Activated T-cell treated with anti-CD3 and anti-CD28 coated beads for 4 hours (primary cell): ENCODE measurements around the gene FAAP20.

Experiments used
- DNase-seq: peaks from one replicate; pipeline ENCODE4 v3.0.0-alpha.2; 2020

FAAP20 gene

GRCh38 chr1:2193514-2194281 is 874 bp downstream of the FAAP20 start:
- DNase-seq, result no peak

- no peak for DNase-seq
Measured at GRCh38 chr1:2192031-2192995, 2.3 kb downstream of the FAAP20 start.

GRCh38 chr1:2190491-2190976 is 4.0 kb downstream of the FAAP20 start:
- no peak for DNase-seq

- DNase-seq, result peak; percentile 84
Measured at GRCh38 chr1:2189459-2190425, 4.8 kb downstream of the FAAP20 start.

GRCh38 chr1:2188336-2188735 is 6.2 kb downstream of the FAAP20 start:
- no peak for DNase-seq

- DNase-seq, result no peak
Measured at GRCh38 chr1:2187619-2188018, 7.0 kb downstream of the FAAP20 start.

GRCh38 chr1:2186901-2187300 is 7.7 kb downstream of the FAAP20 start:
- DNase-seq, result no peak

- DNase-seq, result no peak
Measured at GRCh38 chr1:2185880-2186855, 8.4 kb downstream of the FAAP20 start.

GRCh38 chr1:2184934-2185333 is 9.6 kb downstream of the FAAP20 start:
- DNase-seq, result no peak

GRCh38 chr1:2184531-2184930 is 10.0 kb downstream of the FAAP20 start:
- no peak for DNase-seq

- no peak for DNase-seq
Measured at GRCh38 chr1:2183937-2184334, 10.6 kb downstream of the FAAP20 start.

GRCh38 chr1:2182376-2182775 is 12.2 kb downstream of the FAAP20 start:
- DNase-seq, result no peak

- DNase-seq, result no peak
Measured at GRCh38 chr1:2181752-2182151, 12.8 kb downstream of the FAAP20 start.

GRCh38 chr1:2181271-2181670 is 13.3 kb downstream of the FAAP20 start:
- no peak for DNase-seq

GRCh38 chr1:2180297-2181245 is 14.0 kb downstream of the FAAP20 start:
- no peak for DNase-seq

GRCh38 chr1:2179283-2180013 is 15.1 kb downstream of the FAAP20 start:
- DNase-seq, result no peak

GRCh38 chr1:2178875-2179274 is 15.7 kb downstream of the FAAP20 start:
- DNase-seq, result no peak

- no peak for DNase-seq
Measured at GRCh38 chr1:2177946-2178538, 16.5 kb downstream of the FAAP20 start.

GRCh38 chr1:2177541-2177940 is 17.0 kb downstream of the FAAP20 start:
- no peak for DNase-seq
